ENCODE data around the gene PRM3. TPM values are rescaled to one million over a fixed set of nuclear protein-coding genes. Genes with fewer than 3 reads are reported as not detected.

Gene PRM3
- total RNA-seq, 1 donor from 2014 or later: not detected

DNA sequence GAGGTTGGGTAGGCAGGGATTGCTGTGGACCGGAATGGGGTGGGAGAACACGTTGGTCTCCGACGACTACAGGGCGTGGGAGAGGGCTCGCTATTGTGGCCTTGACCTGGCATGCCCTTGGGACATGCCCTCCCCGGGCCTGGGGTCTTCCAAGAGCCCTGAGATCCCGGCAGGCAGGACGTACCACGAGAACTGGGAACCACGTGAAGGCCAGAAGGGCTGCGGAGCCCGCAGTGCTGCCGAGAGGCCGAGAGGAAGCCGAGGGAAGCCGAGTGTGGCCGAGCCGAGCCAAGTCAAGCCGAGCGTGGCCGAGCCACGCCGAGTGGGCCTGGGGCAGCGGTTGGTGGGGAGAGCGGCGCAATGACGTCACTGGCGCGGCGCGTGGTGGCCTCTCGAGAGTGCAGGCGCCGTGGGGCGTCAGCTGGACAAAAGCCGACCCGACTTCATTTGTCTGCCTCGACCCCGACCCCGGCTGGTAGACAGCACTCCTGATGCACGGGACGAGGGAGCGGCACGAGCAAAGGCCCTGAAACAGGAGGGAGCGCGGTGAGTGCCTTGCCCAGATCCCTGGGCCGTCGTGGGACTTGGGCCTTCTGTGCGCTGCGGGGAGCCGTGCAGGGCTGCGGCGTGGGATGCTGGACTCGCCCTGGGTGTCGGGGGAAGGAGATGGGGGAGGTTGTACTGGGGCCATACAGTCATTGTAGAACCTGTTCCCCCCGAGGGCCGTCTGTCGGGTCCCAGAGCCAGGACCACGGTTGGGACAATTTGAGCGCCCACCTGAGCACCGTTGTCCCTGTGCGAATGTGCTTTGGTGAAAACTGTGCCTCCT is 24.0 kb downstream of the PRM3 start:
- intact Hi-C loops (cut with micrococcal nuclease): no loop called here

GRCh38 chr16:11248133-11248532 is 25.3 kb downstream of the PRM3 start:
- intact Hi-C loops (cut with micrococcal nuclease): no loop called here

GRCh38 chr16:11245988-11246387 is 27.4 kb downstream of the PRM3 start:
- intact Hi-C loops (cut with micrococcal nuclease): no loop called here

GRCh38 chr16:11245222-11245737 is 28.1 kb downstream of the PRM3 start:
- intact Hi-C loops (cut with micrococcal nuclease): no loop called here

DNA sequence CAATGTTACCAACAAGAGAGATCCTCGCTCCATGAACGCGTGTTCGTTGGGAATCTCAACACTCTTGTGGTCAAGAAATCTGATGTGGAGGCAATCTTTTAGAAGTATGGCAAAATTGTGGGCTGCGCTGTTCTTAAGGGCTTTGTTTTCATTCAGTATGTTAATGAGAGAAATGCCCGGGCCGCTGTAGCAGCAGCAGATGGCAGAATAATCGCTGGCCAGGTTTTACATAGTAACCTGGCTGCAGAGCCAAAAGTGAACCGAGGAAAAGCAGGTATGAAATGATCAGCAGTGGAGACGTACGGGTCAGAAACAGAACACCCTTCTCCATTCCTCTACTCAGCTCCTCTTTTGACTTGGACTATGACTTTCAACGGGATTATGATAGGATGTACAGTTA is 30.8 kb downstream of the PRM3 start:
- intact Hi-C loops (cut with micrococcal nuclease): no loop called here

DNA sequence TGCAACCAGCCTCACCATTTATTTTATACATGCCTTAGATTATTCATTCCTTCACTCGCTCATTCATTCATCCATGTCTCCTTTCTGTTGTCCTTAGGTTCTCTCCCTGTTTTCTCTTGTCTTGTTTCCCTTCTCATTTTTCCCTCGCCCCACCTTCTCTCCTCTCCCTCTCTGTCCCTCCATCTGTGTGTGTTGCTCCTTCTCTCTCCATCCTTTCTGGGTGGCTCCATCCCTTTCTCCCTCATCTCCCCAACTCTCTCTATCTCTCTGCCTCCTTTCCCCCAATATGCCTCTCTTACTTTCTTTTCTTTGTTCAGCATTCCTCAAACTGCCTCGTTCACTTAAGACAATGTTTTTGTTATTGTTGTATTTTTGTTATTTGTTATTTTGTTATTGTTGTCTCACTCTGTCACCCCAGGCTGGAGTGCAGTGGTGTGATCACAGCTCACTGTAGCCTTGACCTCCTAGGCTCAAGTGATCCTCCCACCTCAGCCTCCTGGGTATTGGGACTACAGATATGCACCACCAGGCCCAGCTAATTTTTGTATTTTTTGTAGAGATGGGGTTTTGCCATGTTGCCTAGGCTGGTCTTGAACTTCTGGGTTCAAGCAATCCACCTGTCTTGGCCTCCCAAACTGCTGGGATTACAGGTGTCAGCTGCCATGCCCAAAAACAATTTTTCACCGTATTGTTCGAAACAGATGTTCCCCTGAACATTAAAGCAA is 31.8 kb downstream of the PRM3 start:
- intact Hi-C loops (cut with micrococcal nuclease): no loop called here

GRCh38 chr16:11240636-11241473 is 32.6 kb downstream of the PRM3 start:
- intact Hi-C loops (cut with micrococcal nuclease): no loop called here

DNA sequence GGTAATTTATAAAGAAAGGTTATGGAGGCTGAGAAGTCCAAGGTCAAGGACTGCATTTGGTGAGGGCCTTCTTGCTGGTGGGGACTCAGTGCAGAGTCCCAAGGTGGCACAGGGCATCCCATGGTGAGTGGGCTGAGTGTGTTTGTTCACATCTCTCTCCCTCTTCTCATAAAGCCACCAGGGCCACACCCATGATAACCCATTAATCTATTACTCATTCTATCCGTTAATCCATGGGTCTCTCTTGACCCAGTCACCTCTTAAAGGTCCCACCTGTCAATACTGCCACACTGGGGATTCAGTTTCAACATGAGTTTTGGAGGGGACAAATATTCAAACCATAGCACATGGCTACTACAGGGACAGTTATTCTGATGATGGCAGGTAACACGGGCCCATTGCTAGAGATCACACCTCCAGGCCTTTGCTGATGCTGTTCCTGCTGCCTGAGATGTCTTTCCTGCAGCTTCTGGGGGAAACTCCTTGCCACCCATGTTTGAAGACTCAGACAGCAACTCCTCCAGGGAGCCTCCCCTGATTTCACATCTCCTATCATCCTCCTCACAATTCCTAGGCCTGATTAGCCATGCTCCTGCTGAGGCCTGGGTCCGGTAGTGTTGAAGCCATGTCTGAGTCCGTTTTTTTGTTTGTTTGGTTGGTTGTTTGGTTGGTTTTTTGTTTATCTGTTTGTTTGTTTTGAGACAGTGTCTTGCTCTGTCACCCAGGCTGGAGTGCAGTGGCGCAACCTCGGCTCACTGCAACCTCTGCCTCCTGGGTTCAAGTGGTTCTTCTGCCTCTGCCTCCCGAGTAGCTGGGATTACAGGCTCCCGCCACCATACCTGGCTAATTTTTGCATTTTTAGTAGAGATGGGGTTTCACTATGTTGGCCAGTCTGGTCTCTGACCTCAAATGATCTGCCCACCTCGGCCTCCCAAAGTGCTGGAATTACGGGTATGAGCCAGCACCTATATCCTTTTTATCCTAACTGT is 33.5 kb downstream of the PRM3 start:
- intact Hi-C loops (cut with micrococcal nuclease): no loop called here

- intact Hi-C loops (cut with micrococcal nuclease): no loop called here
These were observed 34.9 kb downstream of the PRM3 start for GRCh38 chr16:11238272-11239202.

DNA sequence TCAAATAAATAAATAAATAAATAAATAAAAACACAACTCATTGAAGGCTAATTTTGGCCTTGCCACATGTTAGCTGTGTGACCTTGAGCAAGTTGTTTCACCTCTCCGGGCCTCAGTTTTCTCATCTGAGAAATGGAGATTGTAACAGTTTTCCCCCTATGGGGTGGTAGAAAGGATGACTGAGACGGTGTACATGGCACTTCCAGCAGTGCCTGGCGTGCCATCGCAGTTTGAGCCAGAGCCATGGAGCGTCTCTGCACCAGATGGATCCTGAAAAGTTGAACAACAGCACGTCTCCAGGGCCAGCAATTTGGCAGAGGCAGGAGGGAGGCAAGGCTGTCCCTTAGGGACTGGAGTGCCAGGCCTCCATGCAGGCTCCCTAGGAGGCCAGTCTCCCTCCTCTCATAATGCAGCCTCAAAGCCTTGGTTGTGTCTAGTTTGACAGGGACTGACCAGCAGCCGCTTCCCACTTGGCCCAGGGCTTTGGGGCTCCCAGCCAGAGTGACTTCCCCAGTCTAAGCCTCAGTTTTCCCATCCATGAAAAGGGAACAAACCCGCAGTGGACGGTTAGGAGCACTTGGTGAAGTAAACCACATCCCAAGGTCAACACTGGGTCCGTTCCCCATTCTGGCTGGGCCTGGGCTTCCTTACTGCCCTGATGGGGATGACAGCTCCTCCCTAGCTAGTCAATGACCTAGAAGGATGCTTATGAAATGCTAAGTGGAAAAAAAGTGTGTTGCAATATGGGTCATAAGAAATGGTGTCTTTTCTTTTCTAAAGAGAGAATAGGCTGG is 36.8 kb downstream of the PRM3 start:
- intact Hi-C loops (cut with micrococcal nuclease): no loop called here

DNA sequence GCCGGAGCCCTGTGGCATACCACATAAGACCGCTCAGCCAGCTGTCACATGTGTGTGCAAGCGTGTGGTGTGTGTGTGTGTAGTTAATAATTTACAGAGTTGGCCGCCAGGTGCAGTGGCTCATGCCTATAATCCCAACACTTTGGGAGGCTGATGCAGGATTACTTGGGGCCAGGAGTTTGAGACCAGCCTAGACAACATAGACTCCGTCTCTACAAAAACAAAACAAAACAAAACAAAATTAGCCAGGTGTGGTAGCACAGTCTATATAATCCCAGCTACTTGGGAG is 37.8 kb downstream of the PRM3 start:
- intact Hi-C loops (cut with micrococcal nuclease): no loop called here

- intact Hi-C loops (cut with micrococcal nuclease): loop anchor here (5.0 kb wide), 1 partner anchor 43 kb away; no protein-coding TSS in a partner anchor
These were observed 38.3 kb downstream of the PRM3 start for GRCh38 chr16:11234884-11235702.

GRCh38 chr16:11233727-11234376 is 39.6 kb downstream of the PRM3 start:
- intact Hi-C loops (cut with micrococcal nuclease): loop anchor here (1.0 to 5.0 kb wide), 6 partner anchors 9 to 261 kb away; no protein-coding TSS in a partner anchor

DNA sequence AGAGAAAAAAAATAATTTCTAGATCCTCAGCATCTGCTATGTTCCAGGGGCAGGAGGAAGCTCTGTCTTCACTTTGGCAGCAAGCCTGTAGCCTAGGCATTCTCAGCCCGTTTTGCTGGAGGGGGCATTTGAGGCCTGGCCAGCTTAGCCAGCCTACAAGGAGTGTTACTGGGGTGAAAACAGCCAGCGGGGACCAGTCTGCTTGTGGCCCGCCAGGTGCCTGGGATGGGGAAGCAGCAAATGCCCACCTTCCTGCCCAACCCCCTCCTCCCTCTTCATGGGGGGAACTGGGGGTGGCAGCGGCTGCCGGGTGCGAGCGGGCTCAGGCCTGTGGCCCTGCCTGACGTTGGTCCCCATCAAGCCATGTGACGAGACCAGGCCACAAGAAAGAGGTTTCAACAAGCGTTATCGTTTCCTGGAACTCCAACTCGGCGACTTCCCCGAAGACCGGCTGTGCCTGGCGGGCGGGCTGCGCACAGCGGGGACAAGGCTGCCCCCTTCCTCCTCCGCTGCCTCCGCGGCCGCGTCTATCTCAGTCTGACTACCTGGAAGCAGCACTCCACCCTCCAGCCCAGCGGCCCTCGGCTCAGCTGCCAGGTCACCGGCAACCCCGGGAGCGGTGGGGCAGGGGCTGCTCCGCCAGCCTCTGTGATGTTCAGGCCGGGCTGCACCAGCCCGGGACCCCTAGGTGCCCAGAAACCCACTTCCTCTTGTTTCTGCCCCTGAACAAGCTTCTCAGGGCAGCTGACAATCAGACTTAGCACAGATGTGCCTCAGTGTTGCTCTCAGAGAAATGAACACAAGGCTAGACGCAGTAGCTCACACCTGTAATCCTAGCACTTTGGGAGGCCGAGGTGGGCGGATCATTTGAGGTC is 40.3 kb downstream of the PRM3 start:
- intact Hi-C loops (cut with micrococcal nuclease): loop anchor here (1.0 to 5.0 kb wide), 6 partner anchors 8 to 260 kb away; no protein-coding TSS in a partner anchor

- intact Hi-C loops (cut with micrococcal nuclease): loop anchor here (2.0 to 5.0 kb wide), 4 partner anchors 40 to 260 kb away; no protein-coding TSS in a partner anchor
These were observed 41.1 kb downstream of the PRM3 start for GRCh38 chr16:11232302-11232851.
